Stimulated activated CD8-positive, alpha-beta memory T cell treated with anti-CD3 and anti-CD28 coated beads, Interleukin-7, amount 100 ng/mL, for 48 hours (primary cell): Measurements from ENCODE around the gene IL12B.
A peak's percentile ranks its signal among the peaks of the same experiment; 100 is the strongest.
"Not testable (repeated sequence)": the region's sequence is repeated elsewhere in the genome, so short reads cannot be mapped to it uniquely, and the experiment has no call there.

Experiments
- DNase-seq, 2 donors: peaks; one replicate each; pipeline ENCODE4 v3.0.0-alpha.2; 2020; ENCODE audit warnings: low read depth in 1 of 2; ENCODE audit errors: extremely low read depth in 1 of 2

IL12B gene

GRCh38 chr5:159330131-159330800 lies at the start of gene IL12B:
TSS of gene IL12B (minus strand) at chr5:159330487. CDS start at chr5:159326782, 3,705 bp downstream.
- DNase-seq = no peak

- DNase-seq = no peak
Observed at GRCh38 chr5:159377653-159378052, 47.4 kb upstream of the IL12B start.

GRCh38 chr5:159367866-159368265 lies 37.6 kb upstream of the IL12B start:
- not testable (repeated sequence) for DNase-seq

- DNase-seq = not testable (repeated sequence)
Observed at GRCh38 chr5:159366776-159367175, 36.5 kb upstream of the IL12B start.

GRCh38 chr5:159362220-159362619 lies 31.9 kb upstream of the IL12B start:
- DNase-seq = no peak

- not testable (repeated sequence) for DNase-seq
Observed at GRCh38 chr5:159359871-159360270, 29.6 kb upstream of the IL12B start.

GRCh38 chr5:159359408-159359807 lies 29.1 kb upstream of the IL12B start:
- no peak for DNase-seq

GRCh38 chr5:159353661-159354252 lies 23.5 kb upstream of the IL12B start:
- no peak for DNase-seq

GRCh38 chr5:159350644-159351043 lies 20.4 kb upstream of the IL12B start:
- DNase-seq = not testable (repeated sequence)

GRCh38 chr5:159350216-159350615 lies 19.9 kb upstream of the IL12B start:
- DNase-seq = not testable (repeated sequence)

GRCh38 chr5:159345861-159346260 lies 15.6 kb upstream of the IL12B start:
- DNase-seq = no peak

GRCh38 chr5:159345336-159345735 lies 15.0 kb upstream of the IL12B start:
- DNase-seq = no peak

GRCh38 chr5:159343295-159344094 lies 13.2 kb upstream of the IL12B start:
- DNase-seq = no peak

GRCh38 chr5:159342840-159343239 lies 12.6 kb upstream of the IL12B start:
- DNase-seq = no peak

GRCh38 chr5:159341906-159342310 lies 11.6 kb upstream of the IL12B start:
- peak; percentile 15 to 35 for DNase-seq

- DNase-seq = no peak
Observed at GRCh38 chr5:159341145-159341544, 10.9 kb upstream of the IL12B start.

GRCh38 chr5:159340511-159340910 lies 10.2 kb upstream of the IL12B start:
- peak in 1 of 2 donors; percentile 53 for DNase-seq

- DNase-seq = no peak
Observed at GRCh38 chr5:159339460-159339859, 9.2 kb upstream of the IL12B start.

GRCh38 chr5:159338118-159338517 lies 7.8 kb upstream of the IL12B start:
- no peak for DNase-seq

- no peak for DNase-seq
Observed at GRCh38 chr5:159337016-159337955, 7.0 kb upstream of the IL12B start.

GRCh38 chr5:159336586-159336985 lies 6.3 kb upstream of the IL12B start:
- DNase-seq = no peak
